GM19328 (cell line): ENCODE data around the gene CCL16.

Experiments used
- ATAC-seq: cut with Tn5 transposase; IDR thresholded peaks from one replicate; pipeline ENCODE4 v1.9.1; 2021; ENCODE audit warnings: mild to moderate bottlenecking, moderate library complexity; ENCODE audit not compliant: unreplicated experiment

The CCL16 gene

DNA sequence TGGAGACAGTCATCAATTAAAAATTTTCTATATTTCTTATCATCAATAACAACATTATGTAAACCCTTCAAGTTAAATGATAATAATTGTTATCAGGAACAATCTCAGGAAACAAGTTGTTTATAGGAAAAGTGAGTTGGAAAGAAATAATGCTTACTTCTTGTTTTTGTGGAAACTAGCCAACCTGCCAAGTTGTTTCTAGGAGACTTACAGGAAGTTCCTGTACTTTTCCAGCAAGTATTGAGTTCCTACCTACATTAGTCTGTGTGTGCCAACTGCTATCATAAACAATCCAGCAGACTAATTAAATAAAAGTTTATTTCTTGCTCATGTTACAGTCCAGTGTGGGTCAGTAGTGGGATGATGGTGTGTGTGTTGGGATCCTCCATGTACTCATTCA lies 6.9 kb upstream of the CCL16 start:
- ATAC-seq, result no peak

DNA sequence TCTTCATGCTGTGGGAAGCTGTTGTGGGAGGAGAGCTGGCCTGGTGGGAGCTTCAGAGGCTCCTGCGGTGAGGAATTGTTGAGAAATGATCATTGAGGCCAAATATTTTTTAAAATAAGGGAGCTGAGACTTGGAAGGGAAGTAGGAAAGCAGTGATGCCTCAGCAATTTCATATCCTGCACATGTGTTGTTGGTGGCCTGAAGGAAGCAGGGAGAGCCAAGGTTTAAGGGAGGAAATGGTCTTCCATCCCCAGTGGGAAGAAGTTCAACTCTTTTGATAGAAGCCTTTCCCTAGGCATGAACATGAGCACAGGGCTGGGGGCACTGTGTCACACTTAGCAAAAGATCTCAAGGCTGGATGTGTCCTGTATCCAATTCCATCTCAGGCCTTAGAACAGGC lies 5.3 kb upstream of the CCL16 start, which contains the start of gene CCL14:
Gene CCL14 (minus strand): TSS at position 87 of the 400 bp plus-strand sequence. CDS start 80 bp downstream, at position 7.
- no peak for ATAC-seq

DNA sequence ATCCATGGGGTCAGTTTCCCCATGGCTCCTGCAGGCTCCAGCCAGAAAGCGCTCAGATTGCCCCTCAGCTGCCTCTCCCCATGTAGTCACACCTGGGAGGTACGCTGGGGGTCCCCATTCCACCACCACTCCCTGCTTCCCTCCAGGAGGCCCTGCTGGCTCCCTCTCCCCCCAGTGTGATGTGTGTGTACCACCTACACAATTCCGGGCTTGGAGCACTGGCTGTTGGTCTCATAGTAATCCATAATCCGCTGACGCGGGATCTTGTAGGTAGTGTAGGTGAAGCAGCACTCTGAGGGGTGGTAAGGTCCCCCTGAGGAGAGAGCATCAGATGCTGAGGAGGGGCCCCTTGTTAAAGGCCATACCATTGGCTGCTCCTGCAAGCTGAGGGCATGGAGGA lies 2.8 kb upstream of the CCL16 start:
- no peak for ATAC-seq

DNA sequence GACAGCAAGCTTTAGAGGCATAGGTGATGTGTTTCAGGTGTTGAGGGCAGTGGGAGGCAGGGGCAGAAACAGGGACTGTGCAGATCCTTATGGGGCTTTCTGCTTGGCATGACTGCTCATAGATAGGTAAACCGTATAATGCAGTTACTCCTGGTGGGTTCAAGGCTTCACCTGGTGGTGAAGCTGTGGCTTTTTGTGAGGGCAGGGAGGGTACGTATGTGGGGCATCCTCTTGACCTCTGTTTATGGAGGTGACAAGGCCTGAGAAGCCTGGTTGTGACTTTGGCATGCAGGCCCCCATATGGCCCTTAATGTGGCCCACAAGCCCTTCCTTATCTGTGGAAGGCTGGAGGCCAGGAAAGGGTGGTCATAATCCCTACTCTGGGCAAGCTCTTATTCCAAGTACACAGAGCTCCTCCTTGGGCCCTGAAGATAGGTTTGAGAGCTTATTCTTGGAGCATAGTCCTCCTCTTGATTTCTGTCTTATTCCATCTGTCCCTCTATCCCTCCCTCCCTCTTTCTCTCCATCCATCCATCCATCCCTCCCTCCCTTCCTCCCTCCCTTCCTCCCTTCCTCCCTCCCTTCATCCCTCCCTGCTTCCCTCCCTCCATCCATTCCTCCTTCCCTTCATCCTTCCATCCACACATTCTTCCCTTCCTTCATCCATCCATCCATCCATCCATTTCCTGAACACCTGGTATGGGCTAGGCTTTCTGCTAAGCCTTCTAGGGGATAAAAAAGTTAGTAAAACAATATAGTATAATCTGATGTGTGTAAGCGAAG lies 1.3 kb upstream of the CCL16 start:
- no peak for ATAC-seq

DNA sequence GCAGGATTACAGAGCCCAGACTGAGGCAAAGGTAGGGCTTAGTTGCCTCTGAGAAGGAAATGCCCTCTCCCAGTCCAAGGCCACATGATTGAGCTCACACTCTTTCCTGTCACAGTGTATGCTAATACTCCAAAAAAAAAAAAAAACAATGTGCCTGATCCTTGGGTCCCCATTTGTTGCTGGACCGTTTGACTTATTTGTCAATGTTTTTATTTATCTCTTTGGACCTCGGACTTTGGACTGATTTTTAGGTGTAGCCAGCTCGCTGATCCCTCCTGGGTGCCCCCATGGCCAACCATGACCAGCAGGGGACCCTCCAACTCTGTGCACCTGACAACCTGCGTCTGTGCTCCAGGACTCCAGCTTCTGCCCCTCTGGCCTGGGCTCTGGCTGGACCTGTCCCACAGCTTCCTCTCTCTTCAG lies 622 bp upstream of the CCL16 start:
- no peak for ATAC-seq

DNA sequence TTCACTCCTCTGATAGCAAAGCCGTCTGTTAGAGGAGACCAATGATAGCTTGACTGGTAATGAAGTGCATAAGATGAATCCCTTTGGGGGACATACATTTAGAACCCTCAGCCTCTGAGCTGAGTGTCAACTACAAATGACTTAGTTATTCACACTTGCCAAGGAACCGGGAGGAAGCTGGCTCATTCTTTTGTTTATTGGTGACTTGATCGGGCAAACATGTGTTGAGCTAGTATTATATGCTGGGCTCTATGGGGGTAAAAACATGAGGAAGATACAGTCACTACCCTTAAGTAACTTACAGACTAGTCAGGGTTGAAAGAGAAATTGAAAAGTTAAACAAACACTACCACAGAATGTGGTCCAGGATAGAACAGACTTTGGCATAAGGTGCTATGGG lies 3.0 kb downstream of the CCL16 start:
- ATAC-seq, result no peak

DNA sequence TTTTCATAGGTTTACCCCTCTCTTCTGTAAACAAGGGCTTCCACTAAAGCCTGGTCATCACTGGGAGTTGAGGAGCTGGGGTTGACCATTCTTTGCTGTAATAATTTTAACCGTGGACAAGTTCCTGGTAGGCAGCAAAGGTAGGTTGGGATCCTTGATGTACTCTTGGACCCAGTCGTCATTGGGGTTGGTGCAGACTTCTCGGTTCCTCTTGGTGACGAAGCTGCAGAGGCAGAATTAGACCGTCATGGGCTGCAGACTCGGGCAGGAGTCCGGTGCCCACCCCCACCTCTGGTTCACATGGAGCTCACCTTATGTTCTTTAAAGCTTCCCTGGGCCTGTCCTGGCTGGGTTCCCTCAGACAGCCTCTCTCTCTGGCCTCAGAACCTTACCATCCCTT lies 3.8 kb downstream of the CCL16 start:
- no peak for ATAC-seq

DNA sequence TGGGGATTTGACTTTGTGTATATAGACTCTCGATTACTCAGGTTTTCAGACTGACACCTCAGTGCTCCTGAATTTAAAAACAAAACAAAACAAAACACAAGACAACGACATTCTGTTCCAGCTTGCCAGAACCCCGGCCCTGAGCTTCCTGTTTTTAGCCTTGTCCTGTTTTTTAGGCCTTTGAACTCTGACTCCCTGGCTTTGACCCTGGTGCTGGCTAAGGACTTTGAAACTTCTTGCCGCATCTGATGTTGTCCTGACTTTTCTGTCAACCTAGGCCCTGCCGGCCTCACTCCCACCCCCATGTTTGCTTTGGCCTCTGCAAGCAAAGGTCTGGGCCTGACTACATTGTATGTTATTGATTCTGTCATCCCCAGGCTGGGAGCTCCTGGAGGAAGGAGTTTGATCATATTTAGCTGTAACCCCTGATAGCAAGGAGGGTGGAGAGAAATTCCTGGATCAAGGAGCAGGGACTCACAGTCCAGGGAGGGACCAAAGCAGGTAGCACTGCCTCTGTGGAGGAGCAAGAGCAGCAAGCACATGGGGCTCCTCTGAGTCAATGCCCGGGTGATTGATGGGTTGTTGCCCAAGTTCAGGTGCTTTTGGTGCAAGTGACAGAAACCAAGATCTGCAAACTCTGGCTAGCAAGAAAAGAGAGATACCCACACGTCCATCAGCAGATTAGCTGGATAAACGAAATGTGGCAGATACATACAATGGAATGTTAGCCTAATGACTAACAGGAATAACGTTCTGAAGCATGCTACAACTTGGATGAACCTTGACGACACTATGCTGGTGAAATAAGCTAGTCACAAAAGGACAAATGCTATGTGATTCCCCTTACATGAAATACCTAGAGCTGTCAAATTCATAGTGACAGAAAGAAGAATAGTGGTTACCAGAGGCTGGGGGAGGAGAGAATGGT lies 7.7 kb downstream of the CCL16 start:
- ATAC-seq, result no peak

DNA sequence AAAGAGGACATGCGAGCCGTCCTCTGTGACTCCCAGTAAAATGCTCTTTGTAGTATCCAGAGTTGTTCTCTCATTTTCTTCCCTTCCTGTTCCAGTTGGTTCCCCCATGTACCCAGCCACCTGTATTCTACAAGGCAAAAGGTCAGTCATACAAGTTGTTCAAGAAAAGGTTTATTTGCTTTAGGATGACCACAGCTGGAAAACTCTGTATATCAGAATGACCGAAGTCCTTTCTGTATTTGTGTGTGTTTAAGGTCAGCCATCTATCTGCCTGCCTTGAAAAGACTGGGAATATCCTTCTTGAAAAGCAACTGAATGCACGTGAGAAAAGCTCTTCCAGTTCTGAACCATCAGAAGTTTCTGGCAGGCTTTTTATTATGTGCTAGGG lies 8.4 kb downstream of the CCL16 start:
- no peak for ATAC-seq

DNA sequence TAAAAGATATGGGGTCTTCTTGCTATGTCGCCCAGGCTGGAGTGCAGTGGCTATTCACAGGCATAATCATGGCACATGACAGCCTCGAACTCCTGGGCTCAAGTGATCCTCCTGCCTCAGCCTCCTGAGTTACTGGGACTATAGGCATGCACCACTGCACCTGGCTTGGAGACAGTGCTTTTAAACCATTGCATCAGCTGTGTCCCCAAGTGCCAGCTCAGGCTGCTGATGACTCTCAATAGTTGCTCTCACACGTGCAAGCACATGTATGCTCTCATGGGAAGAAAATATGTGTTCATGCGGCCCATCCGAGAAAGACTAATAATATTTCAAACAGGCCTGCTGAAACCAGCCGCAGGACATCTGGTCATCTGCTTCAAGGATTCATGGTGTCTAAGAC lies 8.8 kb downstream of the CCL16 start:
- no peak for ATAC-seq

DNA sequence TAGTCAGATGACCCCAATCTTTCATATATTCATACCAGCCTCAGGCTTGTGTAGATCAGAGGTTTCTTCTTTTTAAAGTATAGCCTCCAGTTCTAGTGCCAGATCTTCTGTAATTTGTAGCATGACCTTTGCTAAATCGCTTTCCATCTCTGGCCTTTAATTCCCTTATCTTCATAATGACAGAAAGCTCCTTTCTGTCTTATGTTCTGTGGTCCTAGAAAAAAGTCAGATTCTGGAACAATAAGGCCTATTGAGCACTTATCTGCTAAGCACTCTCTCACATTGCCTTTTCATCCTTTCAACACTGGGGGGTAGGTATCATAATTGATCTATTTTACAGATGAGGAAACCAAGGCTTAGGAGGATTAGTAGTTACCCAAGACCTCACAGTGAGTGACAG lies 9.2 kb downstream of the CCL16 start:
- ATAC-seq, result no peak

DNA sequence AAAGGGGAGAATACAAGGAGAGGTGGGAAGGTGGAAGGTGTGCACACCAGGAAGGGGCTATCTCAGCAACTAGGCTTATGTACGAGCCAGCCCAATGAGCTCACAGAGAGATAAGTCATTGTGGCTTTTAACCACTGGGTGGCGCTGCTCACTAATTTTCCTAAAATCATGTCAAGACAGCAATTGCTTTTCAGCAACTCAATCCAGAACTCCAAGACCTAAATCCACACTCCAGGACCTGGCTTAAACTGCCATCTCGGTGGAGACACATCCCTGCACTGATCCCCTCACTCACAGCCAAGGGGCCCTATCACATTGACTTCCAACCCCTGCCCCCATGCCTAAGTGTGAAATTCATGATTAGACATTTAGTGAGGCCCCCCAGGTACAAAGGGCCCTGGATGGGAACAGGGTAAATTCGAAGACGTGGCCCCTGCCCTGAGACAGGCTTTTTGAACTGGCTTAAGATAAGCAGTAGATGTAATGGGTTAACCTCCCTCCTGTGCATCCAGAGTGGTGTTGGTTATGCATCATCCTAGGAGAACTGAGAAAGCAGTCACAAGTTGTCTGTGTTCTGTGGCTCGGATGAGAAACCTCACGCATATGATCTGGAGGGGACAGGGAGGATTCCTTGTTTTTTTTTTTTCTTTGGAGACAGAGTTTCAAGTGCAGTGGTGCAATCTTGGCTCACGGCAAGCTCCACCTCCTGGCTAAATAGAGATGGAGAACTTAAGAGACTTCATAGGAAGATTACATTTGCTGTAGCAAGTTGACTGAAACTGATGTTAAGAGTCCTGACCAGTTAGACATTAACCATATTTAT lies 11.5 kb downstream of the CCL16 start:
- ATAC-seq, result no peak

DNA sequence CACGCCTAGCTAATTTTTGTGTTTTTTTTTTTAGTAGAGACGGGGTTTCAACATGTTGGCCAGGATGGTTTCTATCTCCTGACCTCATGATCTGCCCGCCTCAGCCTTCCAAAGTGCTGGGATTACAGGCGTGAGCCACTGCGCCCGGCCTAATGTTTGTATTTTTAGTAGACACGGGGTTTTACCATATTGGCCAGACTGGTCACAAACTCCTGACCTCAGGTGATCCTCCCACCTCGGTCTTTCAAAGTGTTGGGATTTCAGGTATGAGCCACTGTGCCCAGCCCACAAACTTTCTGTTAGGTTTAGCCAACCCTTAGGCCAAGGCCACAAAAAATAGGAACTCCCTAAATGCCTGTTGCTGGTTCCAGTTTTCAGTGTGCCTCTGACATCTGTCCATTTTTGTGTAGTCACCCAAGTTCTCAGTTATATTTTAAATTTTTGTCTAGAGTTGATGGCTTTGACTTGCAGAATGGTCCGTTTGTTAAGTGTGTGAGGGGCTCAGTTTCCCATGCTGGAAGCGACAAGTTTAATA lies 12.7 kb downstream of the CCL16 start:
- no peak for ATAC-seq

DNA sequence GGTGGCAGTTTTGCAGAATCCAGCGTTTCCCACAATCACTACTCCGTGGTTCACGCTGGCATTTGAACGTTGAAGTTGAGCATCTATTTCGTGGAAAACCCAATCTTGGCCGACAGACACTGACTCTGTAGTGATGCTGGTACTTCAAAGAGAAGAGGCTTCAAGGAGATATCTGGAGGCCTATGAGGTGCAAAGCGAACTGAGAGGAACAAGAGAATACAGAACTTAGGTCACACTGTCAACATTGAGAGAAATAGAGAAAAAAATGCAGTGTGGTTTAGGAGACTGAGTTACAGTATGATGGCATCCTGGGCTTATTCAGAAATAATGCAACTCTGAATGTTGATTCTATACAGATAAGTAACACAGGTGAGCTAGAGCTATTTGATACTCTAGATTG lies 16.0 kb downstream of the CCL16 start:
- ATAC-seq, result no peak

DNA sequence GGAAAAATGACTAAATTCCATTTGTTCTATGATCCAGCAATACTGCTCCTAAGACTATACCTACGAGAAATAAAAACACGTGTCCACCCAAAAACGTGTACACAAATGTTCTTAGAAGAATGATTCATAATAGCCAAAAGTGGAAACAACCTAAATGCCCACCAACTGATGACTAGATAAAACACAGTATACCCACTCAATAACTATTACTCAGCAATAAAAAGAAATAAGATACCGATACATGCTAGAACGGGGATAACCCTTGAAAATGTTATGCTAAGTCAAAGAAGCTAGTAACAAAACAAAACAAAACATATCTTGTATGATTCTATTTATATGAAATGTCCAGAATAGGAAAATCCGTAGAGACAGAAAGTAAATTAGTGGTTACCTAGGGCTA lies 17.6 kb downstream of the CCL16 start:
- no peak for ATAC-seq

DNA sequence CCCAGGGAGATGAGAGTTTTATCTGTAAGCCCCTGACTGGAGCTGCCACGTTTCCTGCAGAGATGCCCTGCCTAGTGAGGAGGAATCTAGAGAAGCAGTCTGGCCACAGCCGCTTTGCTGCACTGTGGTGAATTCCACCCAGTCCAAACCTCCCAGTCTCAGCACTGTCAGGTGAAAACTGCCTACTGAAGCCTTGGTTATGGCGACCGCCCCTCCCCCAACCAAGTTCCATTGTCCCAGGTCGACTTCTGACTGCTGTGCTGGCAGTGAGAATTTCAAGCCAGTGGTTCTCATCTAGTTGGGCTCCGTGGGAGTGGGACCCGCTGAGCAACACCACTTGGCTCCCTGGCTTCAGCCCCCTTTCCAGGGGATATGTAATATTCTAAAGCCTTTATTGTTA lies 27.6 kb downstream of the CCL16 start:
- no peak for ATAC-seq

DNA sequence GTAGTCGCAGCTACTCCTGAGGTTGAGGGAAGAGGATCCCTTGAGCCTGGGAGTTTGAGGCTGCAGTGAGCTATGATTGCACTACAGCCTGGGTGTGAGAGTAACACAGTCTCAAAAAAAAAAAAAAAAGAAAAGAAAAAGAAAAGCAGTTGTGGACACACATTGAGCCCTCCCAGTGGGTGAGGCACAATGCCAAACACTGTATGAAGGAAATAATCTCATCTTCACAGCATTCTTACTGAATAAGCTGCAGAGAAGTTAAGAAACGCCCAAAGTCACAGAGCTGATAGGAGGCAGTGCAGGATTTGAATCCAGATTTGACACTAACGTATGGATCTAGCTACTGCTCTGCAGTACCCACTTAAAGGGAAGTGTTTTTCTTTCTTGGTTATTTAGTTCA lies 31.9 kb downstream of the CCL16 start:
- no peak for ATAC-seq

DNA sequence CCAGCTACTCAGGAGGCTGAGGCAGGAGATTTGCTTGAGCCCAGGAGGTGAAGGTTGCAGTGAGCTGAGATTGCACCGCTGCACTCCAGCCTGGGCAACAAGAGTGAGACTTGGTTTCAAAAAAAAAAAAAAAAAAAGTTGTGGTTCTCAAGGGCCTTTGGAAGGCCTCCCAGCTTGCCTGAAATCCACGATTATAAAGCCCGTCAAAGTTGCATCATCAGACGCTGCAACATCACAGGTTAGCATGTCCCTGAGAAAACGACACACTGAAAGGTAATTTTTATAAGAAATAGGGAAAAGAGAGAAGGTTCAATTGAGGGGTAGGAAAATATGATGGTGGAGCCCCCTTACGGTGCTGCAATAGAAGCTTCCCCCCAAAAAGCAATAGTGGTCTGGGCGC lies 33.2 kb downstream of the CCL16 start:
- ATAC-seq, result no peak

DNA sequence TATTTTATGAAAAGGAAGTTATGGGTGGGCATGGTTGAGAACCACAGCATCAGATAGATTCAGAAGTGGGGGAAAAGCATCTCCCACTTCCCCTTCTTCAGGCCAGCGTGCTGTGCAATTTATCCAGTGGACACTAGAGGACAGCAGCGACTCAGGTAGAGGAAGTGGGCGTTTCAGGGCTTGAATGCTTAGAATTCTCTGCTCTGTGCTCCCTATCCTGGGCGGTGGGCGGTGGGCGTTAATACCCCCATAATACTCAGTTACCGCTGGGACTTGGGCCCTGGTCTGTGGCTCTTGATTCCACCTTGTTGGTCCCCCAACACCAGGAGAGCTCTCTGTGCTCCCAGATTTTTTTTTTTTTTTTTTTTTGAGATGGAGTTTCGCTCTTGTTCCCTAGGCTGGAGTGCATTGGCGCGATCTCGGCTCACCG lies 34.1 kb downstream of the CCL16 start:
- no peak for ATAC-seq

DNA sequence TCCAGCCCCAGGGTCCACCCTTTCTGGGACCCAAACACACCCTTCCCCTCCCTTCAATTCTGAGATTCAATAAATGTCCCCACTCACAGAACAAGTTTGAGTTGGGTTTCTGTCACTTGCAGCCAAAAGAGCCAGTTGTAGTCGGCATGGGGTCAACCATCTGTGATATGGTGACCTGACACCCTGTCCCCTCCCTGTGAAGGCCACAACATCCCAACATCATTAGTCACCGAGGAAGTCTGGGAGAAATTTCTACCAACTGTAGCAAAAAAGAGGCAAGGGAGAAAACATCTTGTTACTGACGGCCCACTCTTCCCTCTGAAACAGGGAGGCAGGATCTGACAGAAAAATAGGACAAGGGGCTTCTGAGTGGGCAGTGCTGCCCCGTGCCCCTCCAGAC lies 37.1 kb downstream of the CCL16 start:
- ATAC-seq, result no peak

DNA sequence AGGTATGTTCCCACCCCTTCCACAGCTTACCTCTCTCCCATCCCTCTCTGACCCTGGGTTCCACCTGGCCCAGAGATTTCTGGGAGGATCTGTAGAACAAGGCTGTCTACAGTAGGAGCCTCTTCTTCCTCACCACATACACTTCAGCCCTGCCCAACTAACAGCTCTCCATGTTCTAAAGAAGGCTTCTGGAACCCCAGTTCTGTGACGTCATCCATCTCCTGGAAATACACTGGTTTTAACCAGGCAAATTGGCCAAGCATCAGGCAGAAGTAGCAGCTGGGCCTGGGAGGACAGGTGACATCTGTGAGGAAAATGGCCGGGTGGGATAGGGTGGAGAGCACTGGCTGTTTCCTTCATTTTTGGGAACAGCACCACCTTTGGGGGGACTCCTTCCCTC lies 37.8 kb downstream of the CCL16 start, which contains the start of gene LYZL6:
Gene LYZL6 (minus strand): TSS at position 177 of the 400 bp plus-strand sequence. CDS start 4,357 bp downstream, outside the sequence.
- ATAC-seq, result no peak
